Duodenal mucosa (tissue), 2 donors: ENCODE measurements around the gene TSPAN16.
"Not testable (repeated sequence)": the region's sequence is repeated elsewhere in the genome, so short reads cannot be mapped to it uniquely, and the experiment has no call there.

ENCODE experiments used
- H3K27ac ChIP-seq: one replicate; pipeline ENCODE4 v1.7.0; 2013; ENCODE audit warnings: low read depth, low read length
- H3K27me3 ChIP-seq, 2 donors: one replicate each; pipeline ENCODE4 v1.7.0; 2013; ENCODE audit warnings: low read length in 2 of 2, control low read depth in 1 of 2; ENCODE audit not compliant: insufficient read depth in 2 of 2, control insufficient read depth in 1 of 2
- H3K36me3 ChIP-seq, 2 donors: one replicate each; pipeline ENCODE4 v1.7.0; 2013; ENCODE audit warnings: low read length in 2 of 2, control low read depth in 1 of 2; ENCODE audit not compliant: insufficient read depth in 2 of 2, control insufficient read depth in 1 of 2
- H3K4me1 ChIP-seq, 2 donors: one replicate each; pipeline ENCODE4 v1.7.0; 2013; ENCODE audit warnings: low read length in 2 of 2, control low read depth in 1 of 2; ENCODE audit not compliant: insufficient read depth in 2 of 2, control insufficient read depth in 1 of 2
- H3K4me3 ChIP-seq, 2 donors: one replicate each; pipeline ENCODE4 v1.7.0; 2013; ENCODE audit warnings: low read length in 2 of 2, low read depth in 1 of 2
- H3K9ac ChIP-seq, 2 donors: one replicate each; pipeline ENCODE4 v1.7.0; 2013; ENCODE audit warnings: low read length in 2 of 2, low read depth in 1 of 2
- H3K9me3 ChIP-seq, 2 donors: one replicate each; pipeline ENCODE4 v1.7.0; 2013; ENCODE audit warnings: low read length in 2 of 2, control low read depth in 1 of 2; ENCODE audit not compliant: control insufficient read depth in 1 of 2

The TSPAN16 gene

DNA sequence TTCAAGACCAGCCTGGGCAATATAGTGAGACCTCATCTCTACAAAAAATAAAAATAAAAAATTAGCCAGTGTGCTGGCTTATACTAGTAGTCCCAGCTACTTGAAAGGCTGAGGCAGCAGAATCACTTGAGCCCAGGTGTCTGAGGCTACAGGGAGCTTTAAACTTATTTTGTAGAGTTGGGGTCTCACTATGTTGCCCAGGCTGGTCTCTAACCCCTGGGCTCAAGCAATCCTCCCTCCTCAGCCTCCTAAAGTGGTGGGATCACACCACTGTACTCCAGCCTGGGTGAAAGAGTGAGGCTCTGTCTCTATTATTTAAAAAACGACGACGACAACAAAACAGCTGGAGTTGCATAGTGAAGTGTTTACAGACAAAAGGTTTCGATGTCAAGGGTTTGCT, 35.5 kb downstream of the TSPAN16 start:
- no peaks in the 10 kb centered on the region for H3K27me3 ChIP-seq
- H3K4me1 ChIP-seq: no peaks in the 10 kb centered on the region
- H3K9ac ChIP-seq: no peak overlapping the region
- H3K4me3 ChIP-seq: no peak overlapping the region
- no peak overlapping the region for H3K27ac ChIP-seq
- H3K9me3 ChIP-seq: no peaks in the 10 kb centered on the region
- peaks cover 18 to 34% of the 10 kb centered on the region in 2 donors for H3K36me3 ChIP-seq

DNA sequence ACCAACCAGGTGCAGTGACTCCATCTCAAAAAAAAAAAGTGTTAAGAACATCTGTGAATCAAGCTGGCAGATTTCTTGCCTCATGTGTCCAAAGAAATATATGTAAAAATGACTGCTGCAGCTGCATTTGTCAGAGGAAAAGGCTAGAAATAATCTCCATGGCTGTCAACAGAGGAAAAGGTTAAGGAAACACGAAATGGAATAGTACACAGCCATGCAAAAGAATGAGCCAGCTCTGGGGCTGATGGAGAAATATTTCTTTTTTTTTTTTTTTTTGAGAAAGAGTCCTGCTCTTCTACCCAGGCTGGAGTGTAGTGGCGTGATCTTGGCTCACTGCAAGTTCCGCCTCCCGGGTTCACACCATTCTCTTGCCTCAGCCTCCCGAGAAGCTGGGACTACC, 36.9 kb downstream of the TSPAN16 start:
- Histone ChIP-seq H3K36me3 (peaks cover 13 to 30% of the 10 kb centered on the region in 2 donors), H3K9me3 (no peaks in the 10 kb centered on the region), H3K4me3 (no peak overlapping the region)

DNA sequence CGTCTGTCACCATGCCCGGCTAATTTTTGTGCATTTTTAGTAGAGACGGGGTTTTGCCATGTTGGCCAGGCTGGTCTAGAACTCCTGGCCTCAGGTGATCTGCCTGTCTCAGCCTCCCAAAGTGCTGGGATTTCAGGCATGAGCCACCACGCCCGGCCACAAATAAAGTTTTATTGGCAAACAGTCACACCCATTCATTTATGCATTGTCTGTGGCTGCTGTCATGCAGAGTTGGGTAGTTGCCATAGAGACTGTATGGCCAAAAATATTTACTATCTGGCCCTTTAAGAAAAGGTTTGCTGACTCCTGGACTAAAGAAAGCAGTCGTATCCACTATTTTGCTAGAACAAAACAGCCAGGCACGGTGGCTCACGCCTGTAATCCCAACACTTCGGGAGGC, 37.9 kb downstream of the TSPAN16 start:
- H3K27me3 ChIP-seq, H3K4me3 ChIP-seq, H3K27ac ChIP-seq, H3K9me3 ChIP-seq, H3K9ac ChIP-seq: not testable (repeated sequence)
- H3K4me1 ChIP-seq: peaks cover 9 to 16% of the 10 kb centered on the region in 2 donors
- peaks cover 13 to 30% of the 10 kb centered on the region in 2 donors for H3K36me3 ChIP-seq

More for the DNA sequence above, 36.9 kb downstream of the TSPAN16 start:
- Histone ChIP-seq H3K4me1 (peaks cover 0 to 7% of the 10 kb centered on the region in 2 donors), H3K27me3 (no peaks in the 10 kb centered on the region), H3K9ac (no peak overlapping the region), H3K27ac (no peak overlapping the region)

DNA sequence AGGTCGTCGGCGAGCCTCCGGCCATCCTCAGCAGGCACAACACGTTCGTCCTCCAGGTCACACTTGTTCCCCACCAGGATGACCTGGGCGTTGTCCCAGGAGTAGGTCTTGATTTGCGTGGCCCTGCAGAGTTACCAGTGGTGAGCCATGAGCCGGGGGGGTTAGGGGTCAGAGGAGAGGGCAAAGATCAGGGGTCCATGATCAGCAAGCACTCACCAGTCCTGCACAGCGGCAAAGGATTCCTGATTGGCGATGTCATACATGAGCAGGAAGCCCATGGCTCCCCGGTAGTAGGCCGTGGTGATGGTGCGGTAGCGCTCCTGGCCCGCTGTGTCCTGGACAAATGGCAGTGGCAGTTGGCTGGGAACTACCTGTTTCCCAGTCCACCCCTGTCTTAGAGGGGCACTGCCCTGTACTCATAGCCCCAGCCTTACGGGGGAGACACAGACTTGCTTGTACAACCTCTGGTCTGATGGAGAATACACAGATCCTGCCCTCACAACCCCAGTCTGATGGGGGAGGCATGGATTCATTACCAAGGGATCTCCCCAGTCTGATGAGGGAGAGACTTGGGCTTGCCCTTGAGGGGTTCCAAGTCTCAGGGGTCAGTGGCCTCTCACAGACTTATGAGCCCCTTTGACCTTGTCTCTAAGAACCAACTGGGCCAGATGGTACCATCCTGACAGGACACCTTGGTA, 39.6 kb downstream of the TSPAN16 start:
- Histone ChIP-seq H3K36me3 (peaks cover 10 to 30% of the 10 kb centered on the region in 2 donors), H3K9me3 (no peaks in the 10 kb centered on the region), H3K27me3 (no peaks in the 10 kb centered on the region), H3K9ac (no peak overlapping the region), H3K27ac (no peak overlapping the region), H3K4me1 (peaks cover 9 to 24% of the 10 kb centered on the region in 2 donors), H3K4me3 (no peak overlapping the region)

- Histone ChIP-seq H3K36me3 (peaks cover 10 to 35% of the 10 kb centered on the region in 2 donors), H3K27ac (no peak overlapping the region), H3K4me3 (no peak overlapping the region), H3K9ac (no peak overlapping the region), H3K27me3 (no peaks in the 10 kb centered on the region), H3K9me3 (no peaks in the 10 kb centered on the region), H3K4me1 (peaks cover 9 to 24% of the 10 kb centered on the region in 2 donors)
These were observed 41.1 kb downstream of the TSPAN16 start for GRCh38 chr19:11337080-11337479.

DNA sequence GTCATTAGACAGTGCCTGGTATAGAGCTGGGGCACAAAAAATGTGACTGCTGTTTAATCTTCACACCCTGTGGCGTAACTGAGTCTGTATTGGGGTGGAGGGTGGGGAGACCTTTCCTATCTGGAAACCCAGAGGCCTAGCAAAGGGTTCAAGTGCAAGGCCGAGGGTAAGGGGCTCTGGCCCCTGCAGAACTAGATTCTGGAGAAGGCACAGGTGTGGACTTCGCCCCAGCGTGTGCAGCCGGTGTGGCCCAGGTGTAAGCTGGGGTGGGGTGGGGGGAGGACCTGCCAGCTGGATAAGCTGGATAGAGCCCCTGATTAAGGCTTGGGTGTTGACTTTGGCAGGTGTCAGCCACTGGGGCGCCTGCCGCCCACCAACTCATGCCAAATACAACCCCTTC, 42.2 kb downstream of the TSPAN16 start:
- H3K4me1 ChIP-seq: peaks cover 9 to 24% of the 10 kb centered on the region in 2 donors
- peak overlapping the region; percentile 79 for H3K4me3 ChIP-seq
- H3K27me3 ChIP-seq: no peaks in the 10 kb centered on the region
- H3K36me3 ChIP-seq: peaks cover 10 to 31% of the 10 kb centered on the region in 2 donors
- H3K27ac ChIP-seq: no peak overlapping the region
- peak overlapping the region; percentile 52 to 74 for H3K9ac ChIP-seq
- no peaks in the 10 kb centered on the region for H3K9me3 ChIP-seq

GRCh38 chr19:11338569-11339253, 42.8 kb downstream of the TSPAN16 start:
- H3K27me3 ChIP-seq: no peaks in the 10 kb centered on the region
- H3K9ac ChIP-seq: peak overlapping the region; percentile 52 to 74
- H3K4me3 ChIP-seq: peak overlapping the region; percentile 79
- peaks cover 10 to 31% of the 10 kb centered on the region in 2 donors for H3K36me3 ChIP-seq
- peak overlapping the region; percentile 68 for H3K27ac ChIP-seq
- H3K9me3 ChIP-seq: no peaks in the 10 kb centered on the region
- H3K4me1 ChIP-seq: peaks cover 9 to 27% of the 10 kb centered on the region in 2 donors

DNA sequence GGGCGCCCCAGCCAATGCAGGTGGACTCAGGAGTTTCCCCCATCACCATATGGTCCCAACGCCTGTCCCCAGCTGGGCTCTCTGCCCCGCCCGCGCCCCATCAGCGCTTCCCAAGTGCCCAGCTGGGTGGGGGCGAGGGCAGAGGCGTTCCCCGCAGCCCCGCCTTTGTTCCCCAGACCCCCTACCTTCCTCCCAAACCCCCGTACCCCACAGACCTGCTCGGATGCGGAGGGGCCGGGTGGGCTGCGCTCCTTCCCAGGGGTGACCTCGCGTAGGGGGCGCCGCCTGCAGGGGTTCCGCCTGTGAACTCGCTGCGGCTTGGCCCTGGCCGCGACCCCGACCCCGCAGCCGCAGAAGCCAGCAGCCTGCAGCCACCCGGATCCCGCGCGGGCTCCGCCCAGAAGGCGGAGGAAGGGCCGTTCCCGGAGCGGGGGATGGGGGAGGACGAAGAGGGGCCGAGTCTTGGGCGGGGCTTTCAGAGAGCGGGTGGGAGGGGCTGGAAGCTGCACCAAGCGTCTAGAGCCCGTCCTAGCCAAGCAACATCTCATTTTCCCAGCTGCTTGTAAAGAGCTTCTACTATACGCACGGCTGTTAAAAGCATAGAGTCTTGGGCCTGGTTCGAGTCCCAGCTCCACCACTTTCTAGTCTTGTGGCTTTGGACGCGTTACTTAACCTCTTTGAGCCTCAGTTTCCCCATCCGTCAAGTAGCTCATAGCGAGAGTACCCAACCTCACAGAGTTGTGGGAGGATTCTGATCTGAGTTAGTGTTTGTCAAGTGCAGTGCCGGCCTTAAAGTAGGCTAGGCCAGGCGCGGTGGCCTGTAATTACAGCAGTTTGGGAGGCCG, 43.5 kb downstream of the TSPAN16 start, which contains the start of gene RAB3D:
Gene RAB3D (minus strand): TSS at position 404 of the 845 bp plus-strand sequence. CDS start 2,258 bp downstream, outside the sequence.
- no peaks in the 10 kb centered on the region for H3K9me3 ChIP-seq
- H3K4me3 ChIP-seq: peak within 1 kb of the TSS; percentile 79
- H3K27ac ChIP-seq: peak within 1 kb of the TSS; percentile 68
- peak within 1 kb of the TSS; percentile 52 to 74 for H3K9ac ChIP-seq
- H3K27me3 ChIP-seq: no peaks in the 10 kb centered on the region
- H3K36me3 ChIP-seq: peaks cover 10 to 26% of the 10 kb centered on the region in 2 donors
- H3K4me1 ChIP-seq: peaks cover 15 to 34% of the 10 kb centered on the region in 2 donors

- Histone ChIP-seq H3K9ac (peak overlapping the region in 1 of 2 donors; percentile 74), H3K4me1 (peaks cover 16 to 38% of the 10 kb centered on the region in 2 donors)
- H3K27me3 ChIP-seq: not testable (repeated sequence)
These were observed 44.1 kb downstream of the TSPAN16 start for GRCh38 chr19:11340099-11340467.

More at GRCh38 chr19:11340099-11340467, 44.1 kb downstream of the TSPAN16 start:
- Histone ChIP-seq H3K36me3 (peaks cover 8 to 23% of the 10 kb centered on the region in 2 donors), H3K4me3 (peak overlapping the region; percentile 79), H3K27ac (peak overlapping the region; percentile 30)
- not testable (repeated sequence) for H3K9me3 ChIP-seq
